ENCODE data around the gene NKD1. TPM values are rescaled to one million over a fixed set of nuclear protein-coding genes. Genes with fewer than 3 reads are reported as not detected.

NKD1 gene, protein sequence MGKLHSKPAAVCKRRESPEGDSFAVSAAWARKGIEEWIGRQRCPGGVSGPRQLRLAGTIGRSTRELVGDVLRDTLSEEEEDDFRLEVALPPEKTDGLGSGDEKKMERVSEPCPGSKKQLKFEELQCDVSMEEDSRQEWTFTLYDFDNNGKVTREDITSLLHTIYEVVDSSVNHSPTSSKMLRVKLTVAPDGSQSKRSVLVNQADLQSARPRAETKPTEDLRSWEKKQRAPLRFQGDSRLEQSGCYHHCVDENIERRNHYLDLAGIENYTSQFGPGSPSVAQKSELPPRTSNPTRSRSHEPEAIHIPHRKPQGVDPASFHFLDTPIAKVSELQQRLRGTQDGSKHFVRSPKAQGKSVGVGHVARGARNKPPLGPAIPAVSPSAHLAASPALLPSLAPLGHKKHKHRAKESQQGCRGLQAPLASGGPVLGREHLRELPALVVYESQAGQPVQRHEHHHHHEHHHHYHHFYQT
- 60.1 to 63.0 TPM (median 61.5 TPM) in 3 replicates for total RNA-seq

DNA sequence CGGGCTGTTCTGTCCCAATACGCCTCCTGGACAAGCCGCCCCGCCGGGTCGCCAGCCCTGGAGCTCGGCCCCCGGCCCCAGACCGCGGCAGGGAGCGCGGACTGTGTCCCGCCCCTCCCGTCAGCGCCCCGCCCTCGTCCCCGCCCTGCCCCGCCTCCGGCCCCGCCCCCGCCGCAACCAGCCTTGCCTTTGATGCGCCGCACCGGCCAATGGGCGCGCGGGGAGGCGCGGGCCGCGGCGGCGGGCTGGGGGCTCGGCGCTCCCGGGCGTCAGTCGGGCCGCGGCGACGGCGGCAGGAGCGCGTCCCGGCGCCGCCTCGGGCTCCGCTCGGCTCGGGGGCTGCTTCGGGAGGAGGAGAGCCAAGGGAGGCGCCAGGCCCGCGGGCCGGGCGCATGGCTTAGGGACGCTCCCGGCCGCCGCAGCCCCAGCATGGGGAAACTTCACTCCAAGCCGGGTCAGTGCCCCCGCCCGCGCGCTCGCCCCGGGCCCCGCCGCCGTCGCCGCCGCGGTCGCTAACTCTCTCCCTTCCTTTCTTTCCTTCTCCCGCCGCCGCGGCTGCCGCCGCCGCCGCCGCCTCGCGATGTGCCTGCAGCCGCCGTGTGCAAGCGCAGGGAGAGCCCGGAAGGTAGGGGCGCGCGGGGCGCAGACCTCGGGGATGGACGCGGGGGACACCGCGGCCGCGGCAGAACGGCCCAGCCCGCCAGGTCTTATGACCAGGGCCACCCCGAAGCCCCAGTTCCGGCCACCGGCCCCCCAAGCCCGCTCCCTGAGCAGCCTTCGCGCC lies at the start of gene NKD1:
Gene NKD1, plus strand, starts transcription at position 272 of the 784 bp plus-strand sequence. Its CDS starts 158 bp downstream, at position 430.
- peaks cover 6% of the 10 kb centered on the region for H3K36me3 Mint-ChIP-seq
- TF ChIP-seq, protein P1, sequence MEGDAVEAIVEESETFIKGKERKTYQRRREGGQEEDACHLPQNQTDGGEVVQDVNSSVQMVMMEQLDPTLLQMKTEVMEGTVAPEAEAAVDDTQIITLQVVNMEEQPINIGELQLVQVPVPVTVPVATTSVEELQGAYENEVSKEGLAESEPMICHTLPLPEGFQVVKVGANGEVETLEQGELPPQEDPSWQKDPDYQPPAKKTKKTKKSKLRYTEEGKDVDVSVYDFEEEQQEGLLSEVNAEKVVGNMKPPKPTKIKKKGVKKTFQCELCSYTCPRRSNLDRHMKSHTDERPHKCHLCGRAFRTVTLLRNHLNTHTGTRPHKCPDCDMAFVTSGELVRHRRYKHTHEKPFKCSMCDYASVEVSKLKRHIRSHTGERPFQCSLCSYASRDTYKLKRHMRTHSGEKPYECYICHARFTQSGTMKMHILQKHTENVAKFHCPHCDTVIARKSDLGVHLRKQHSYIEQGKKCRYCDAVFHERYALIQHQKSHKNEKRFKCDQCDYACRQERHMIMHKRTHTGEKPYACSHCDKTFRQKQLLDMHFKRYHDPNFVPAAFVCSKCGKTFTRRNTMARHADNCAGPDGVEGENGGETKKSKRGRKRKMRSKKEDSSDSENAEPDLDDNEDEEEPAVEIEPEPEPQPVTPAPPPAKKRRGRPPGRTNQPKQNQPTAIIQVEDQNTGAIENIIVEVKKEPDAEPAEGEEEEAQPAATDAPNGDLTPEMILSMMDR (IDR thresholded peaks at IDR 0.05; ENCODE audit: unreplicated experiment): no peak
- H3K4me3 Mint-ChIP-seq: peak within 1 kb of the TSS; percentile 77
- no peaks in the 10 kb centered on the region for H3K27me3 Mint-ChIP-seq (ENCODE audit: low read depth)
- H3K9me3 Mint-ChIP-seq: no peaks in the 10 kb centered on the region
- peak; percentile 82 to 83 for DNase-seq (ENCODE audit: low spot score in 2 of 2, unreplicated experiment in 2 of 2)
- H3K27ac Mint-ChIP-seq: peak within 1 kb of the TSS; percentile 84
- H3K4me1 Mint-ChIP-seq: peaks cover 52% of the 10 kb centered on the region

- peak overlapping the region; percentile 51 for H3K27ac Mint-ChIP-seq
- DNase-seq (ENCODE audit: low spot score in 2 of 2, unreplicated experiment in 2 of 2): no peak
- no peaks in the 10 kb centered on the region for H3K27me3 Mint-ChIP-seq (ENCODE audit: low read depth)
- H3K4me3 Mint-ChIP-seq: no peak overlapping the region
- peaks cover 6% of the 10 kb centered on the region for H3K4me1 Mint-ChIP-seq
- H3K9me3 Mint-ChIP-seq: no peaks in the 10 kb centered on the region
- no peaks in the 10 kb centered on the region for H3K36me3 Mint-ChIP-seq
- TF ChIP-seq, protein P1 (IDR thresholded peaks at IDR 0.05; ENCODE audit: unreplicated experiment): no peak
Observed at GRCh38 chr16:50498431-50499155, 49.6 kb upstream of the NKD1 start.

- TF ChIP-seq, protein P1 (IDR thresholded peaks at IDR 0.05; ENCODE audit: unreplicated experiment): no peak
- H3K27ac Mint-ChIP-seq: no peak overlapping the region
- H3K4me3 Mint-ChIP-seq: no peak overlapping the region
- no peaks in the 10 kb centered on the region for H3K27me3 Mint-ChIP-seq (ENCODE audit: low read depth)
- H3K4me1 Mint-ChIP-seq: peaks cover 6% of the 10 kb centered on the region
- no peaks in the 10 kb centered on the region for H3K36me3 Mint-ChIP-seq
- DNase-seq (ENCODE audit: low spot score in 2 of 2, unreplicated experiment in 2 of 2): no peak
- no peaks in the 10 kb centered on the region for H3K9me3 Mint-ChIP-seq
Observed at GRCh38 chr16:50499254-50499653, 48.9 kb upstream of the NKD1 start.

- no peak for DNase-seq (ENCODE audit: low spot score in 2 of 2, unreplicated experiment in 2 of 2)
- no peaks in the 10 kb centered on the region for H3K9me3 Mint-ChIP-seq
- H3K36me3 Mint-ChIP-seq: no peaks in the 10 kb centered on the region
- no peaks in the 10 kb centered on the region for H3K27me3 Mint-ChIP-seq (ENCODE audit: low read depth)
- TF ChIP-seq, protein P1 (IDR thresholded peaks at IDR 0.05; ENCODE audit: unreplicated experiment): no peak
- H3K4me3 Mint-ChIP-seq: no peak overlapping the region
- H3K27ac Mint-ChIP-seq: no peak overlapping the region
- peaks cover 6% of the 10 kb centered on the region for H3K4me1 Mint-ChIP-seq
Observed at GRCh38 chr16:50500171-50500874, 47.9 kb upstream of the NKD1 start.

- no peaks in the 10 kb centered on the region for H3K9me3 Mint-ChIP-seq
- no peaks in the 10 kb centered on the region for H3K27me3 Mint-ChIP-seq (ENCODE audit: low read depth)
- no peak for DNase-seq (ENCODE audit: low spot score in 2 of 2, unreplicated experiment in 2 of 2)
Observed at GRCh38 chr16:50501251-50501650, 46.9 kb upstream of the NKD1 start.

More at GRCh38 chr16:50501251-50501650, 46.9 kb upstream of the NKD1 start:
- no peaks in the 10 kb centered on the region for H3K36me3 Mint-ChIP-seq
- TF ChIP-seq, protein P1 (IDR thresholded peaks at IDR 0.05; ENCODE audit: unreplicated experiment): no peak
- H3K4me1 Mint-ChIP-seq: peaks cover 11% of the 10 kb centered on the region
- no peak overlapping the region for H3K4me3 Mint-ChIP-seq
- no peak overlapping the region for H3K27ac Mint-ChIP-seq

Measured in mesothelial cell of epicardium (in vitro differentiated cells).